MM.1S (cell line): ENCODE results near the gene AP4S1.

ENCODE experiments used
- DNase-seq: peaks from one replicate; pipeline ENCODE4 v3.0.0-alpha.2; 2015
- H2AFZ ChIP-seq: fragments of 300-600 bp; sonication (generic); 2 replicates; pipeline ENCODE4 v1.6.0; 2016; ENCODE audit warnings: antibody characterized with exemption, low read length
- H3F3A ChIP-seq: fragments of 300-600 bp; sonication (generic); 2 replicates; pipeline ENCODE4 v1.6.1; 2016; ENCODE audit warnings: mild to moderate bottlenecking, antibody characterized with exemption, low read length, moderate library complexity, mixed read lengths; ENCODE audit not compliant: insufficient read depth
- H3K27ac ChIP-seq: fragments of 300-600 bp; sonication (generic); 2 replicates; pipeline ENCODE4 v1.5.1; 2016; ENCODE audit warnings: mild to moderate bottlenecking, low read length
- H3K27me3 ChIP-seq: fragments of 300-600 bp; sonication (generic); replicated peaks from 2 replicates; pipeline ENCODE4 v1.6.0; 2016; ENCODE audit warnings: low read length; ENCODE audit not compliant: insufficient read depth
- H3K36me3 ChIP-seq: fragments of 300-600 bp; sonication (generic); replicated peaks from 2 replicates; pipeline ENCODE4 v1.6.1; 2016; ENCODE audit warnings: mild to moderate bottlenecking, low read length, mixed read lengths; ENCODE audit not compliant: insufficient read depth
- H3K4me1 ChIP-seq: fragments of 300-600 bp; sonication (generic); 2 replicates; pipeline ENCODE4 v1.6.1; 2016; ENCODE audit warnings: low read length, mixed read lengths
- H3K4me2 ChIP-seq: fragments of 300-600 bp; sonication (generic); 2 replicates; pipeline ENCODE4 v1.6.0; 2016; ENCODE audit warnings: low read depth, low read length
- H3K4me3 ChIP-seq: fragments of 300-600 bp; sonication (generic); 2 replicates; pipeline ENCODE4 v1.5.1; 2016; ENCODE audit warnings: low read length, mixed read lengths
- H3K79me2 ChIP-seq: fragments of 300-600 bp; sonication (generic); 2 replicates; pipeline ENCODE4 v1.6.1; 2016; ENCODE audit warnings: mixed run types, low read length, mixed read lengths
- H3K9ac ChIP-seq: fragments of 300-600 bp; sonication (generic); 2 replicates; pipeline ENCODE4 v1.6.1; 2016; ENCODE audit warnings: low read length, mixed read lengths
- H3K9me2 ChIP-seq: fragments of 300-600 bp; sonication (generic); replicated peaks from 2 replicates; pipeline ENCODE4 v1.6.1; 2016; ENCODE audit warnings: mild to moderate bottlenecking, low read length, mixed read lengths; ENCODE audit not compliant: insufficient read depth
- H3K9me3 ChIP-seq: fragments of 300-600 bp; sonication (generic); replicated peaks from 2 replicates; pipeline ENCODE4 v1.6.1; 2016; ENCODE audit warnings: mild to moderate bottlenecking, low read length, mixed read lengths; ENCODE audit not compliant: insufficient read depth
- H4K20me1 ChIP-seq: fragments of 300-600 bp; sonication (generic); 2 replicates; pipeline ENCODE4 v1.6.1; 2016; ENCODE audit warnings: mild to moderate bottlenecking, low read length, moderate library complexity, mixed read lengths; ENCODE audit not compliant: insufficient read depth
- EZH2 ChIP-seq: fragments of 300-600 bp; sonication (generic); optimal IDR thresholded peaks from 2 replicates; pipeline ENCODE3; 2017; ENCODE audit warnings: low read depth, mild to moderate bottlenecking, antibody characterized with exemption, low read length, mixed read lengths
- EZH2phosphoT487 ChIP-seq: fragments of 300-600 bp; sonication (generic); IDR thresholded peaks from 2 replicates; pipeline ENCODE4 v1.6.1; 2018; ENCODE audit warnings: antibody characterized with exemption, low read length
- TF ChIP-seq, protein P1 (sequence below): fragments of 300-600 bp; sonication (generic); IDR thresholded peaks from 2 replicates; pipeline ENCODE4 v1.5.1; 2016; ENCODE audit warnings: antibody characterized with exemption, low read length, mixed read lengths

The AP4S1 gene

GRCh38 chr14:31122098-31122611, 96.7 kb downstream of the AP4S1 start:
- no peak overlapping the region for H3K9ac ChIP-seq
- H3K36me3 ChIP-seq = no peaks in the 10 kb centered on the region
- H3K79me2 ChIP-seq = no peaks in the 10 kb centered on the region
- H3K4me3 ChIP-seq = no peak overlapping the region
- no peaks in the 10 kb centered on the region for H3F3A ChIP-seq
- TF ChIP-seq, protein P1, sequence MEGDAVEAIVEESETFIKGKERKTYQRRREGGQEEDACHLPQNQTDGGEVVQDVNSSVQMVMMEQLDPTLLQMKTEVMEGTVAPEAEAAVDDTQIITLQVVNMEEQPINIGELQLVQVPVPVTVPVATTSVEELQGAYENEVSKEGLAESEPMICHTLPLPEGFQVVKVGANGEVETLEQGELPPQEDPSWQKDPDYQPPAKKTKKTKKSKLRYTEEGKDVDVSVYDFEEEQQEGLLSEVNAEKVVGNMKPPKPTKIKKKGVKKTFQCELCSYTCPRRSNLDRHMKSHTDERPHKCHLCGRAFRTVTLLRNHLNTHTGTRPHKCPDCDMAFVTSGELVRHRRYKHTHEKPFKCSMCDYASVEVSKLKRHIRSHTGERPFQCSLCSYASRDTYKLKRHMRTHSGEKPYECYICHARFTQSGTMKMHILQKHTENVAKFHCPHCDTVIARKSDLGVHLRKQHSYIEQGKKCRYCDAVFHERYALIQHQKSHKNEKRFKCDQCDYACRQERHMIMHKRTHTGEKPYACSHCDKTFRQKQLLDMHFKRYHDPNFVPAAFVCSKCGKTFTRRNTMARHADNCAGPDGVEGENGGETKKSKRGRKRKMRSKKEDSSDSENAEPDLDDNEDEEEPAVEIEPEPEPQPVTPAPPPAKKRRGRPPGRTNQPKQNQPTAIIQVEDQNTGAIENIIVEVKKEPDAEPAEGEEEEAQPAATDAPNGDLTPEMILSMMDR = no peak
- TF ChIP-seq EZH2 (no peak), EZH2phosphoT487 (no peak)
- no peaks in the 10 kb centered on the region for H3K9me3 ChIP-seq
- H3K9me2 ChIP-seq = no peaks in the 10 kb centered on the region
- H4K20me1 ChIP-seq = no peaks in the 10 kb centered on the region
- H3K27ac ChIP-seq = no peak overlapping the region
- H3K27me3 ChIP-seq = no peaks in the 10 kb centered on the region
- no peaks in the 10 kb centered on the region for H3K4me1 ChIP-seq
- DNase-seq = no peak
- H3K4me2 ChIP-seq = no peak overlapping the region
- no peak overlapping the region for H2AFZ ChIP-seq

DNA sequence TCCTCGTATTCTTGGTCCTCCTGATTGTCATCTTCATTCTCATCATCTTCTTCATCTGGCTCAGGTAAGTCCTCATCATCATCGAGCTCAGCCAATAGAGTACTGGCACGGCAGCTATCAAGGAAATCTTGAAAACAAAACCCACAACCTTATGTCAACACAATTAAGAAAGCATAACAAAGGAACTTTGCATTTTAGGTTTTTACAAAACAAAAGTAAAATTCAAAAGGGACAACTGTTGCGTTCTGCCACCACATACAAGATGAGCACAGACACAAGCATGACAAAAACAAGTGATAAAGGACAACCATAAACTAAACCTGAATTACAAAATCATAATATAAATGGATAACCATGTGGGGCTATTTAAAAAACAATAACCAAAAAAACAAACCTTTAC, 97.5 kb downstream of the AP4S1 start:
- no peak overlapping the region for H3K27ac ChIP-seq
- no peak overlapping the region for H2AFZ ChIP-seq
- no peaks in the 10 kb centered on the region for H3K9me3 ChIP-seq
- H3K36me3 ChIP-seq = no peaks in the 10 kb centered on the region
- H4K20me1 ChIP-seq = no peaks in the 10 kb centered on the region
- TF ChIP-seq EZH2 (no peak), EZH2phosphoT487 (no peak)
- TF ChIP-seq, protein P1 = no peak
- no peak overlapping the region for H3K4me3 ChIP-seq
- no peaks in the 10 kb centered on the region for H3K9me2 ChIP-seq
- H3K79me2 ChIP-seq = no peaks in the 10 kb centered on the region
- H3K4me1 ChIP-seq = no peaks in the 10 kb centered on the region
- DNase-seq = no peak
- no peak overlapping the region for H3K9ac ChIP-seq
- H3F3A ChIP-seq = no peaks in the 10 kb centered on the region
- no peak overlapping the region for H3K4me2 ChIP-seq
- H3K27me3 ChIP-seq = no peaks in the 10 kb centered on the region

- Histone ChIP-seq H3K79me2 (no peaks in the 10 kb centered on the region), H3K27ac (no peak overlapping the region), H3F3A (no peaks in the 10 kb centered on the region), H4K20me1 (no peaks in the 10 kb centered on the region), H3K4me2 (no peak overlapping the region), H3K9ac (no peak overlapping the region), H3K27me3 (no peaks in the 10 kb centered on the region), H3K9me2 (no peaks in the 10 kb centered on the region), H3K4me1 (no peaks in the 10 kb centered on the region), H2AFZ (no peak overlapping the region), H3K9me3 (no peaks in the 10 kb centered on the region), H3K4me3 (no peak overlapping the region), H3K36me3 (no peaks in the 10 kb centered on the region)
- TF ChIP-seq, protein P1 = no peak
- no peak for TF ChIP-seq EZH2
- TF ChIP-seq EZH2phosphoT487 = no peak
- no peak for DNase-seq
Measured at GRCh38 chr14:31124197-31124596, 98.7 kb downstream of the AP4S1 start.

DNA sequence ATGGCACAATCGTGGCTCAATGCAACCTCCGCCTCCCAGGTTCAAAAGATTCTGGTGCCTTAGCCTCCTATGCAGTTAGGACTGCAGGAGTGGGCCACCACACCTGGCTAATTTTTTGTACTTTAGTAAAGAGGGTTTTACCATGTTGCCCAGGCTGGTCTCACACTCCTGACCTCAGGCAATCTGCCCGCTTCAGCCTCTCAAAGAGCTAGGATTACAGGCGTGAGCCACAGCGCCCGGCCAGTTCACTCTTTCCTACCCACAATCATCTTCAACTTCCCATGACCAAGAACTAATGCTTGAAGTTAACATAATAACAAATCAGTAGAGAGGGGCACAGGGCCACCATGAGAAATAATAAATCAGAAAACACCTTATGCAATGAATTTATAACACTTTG, 99.8 kb downstream of the AP4S1 start:
- Histone ChIP-seq H3K27me3 (no peaks in the 10 kb centered on the region), H3K36me3 (no peaks in the 10 kb centered on the region), H3F3A (no peaks in the 10 kb centered on the region), H3K9me3 (no peaks in the 10 kb centered on the region), H3K9me2 (no peaks in the 10 kb centered on the region), H3K79me2 (no peaks in the 10 kb centered on the region), H3K4me3 (no peak overlapping the region), H2AFZ (no peak overlapping the region), H3K4me1 (no peaks in the 10 kb centered on the region), H3K4me2 (no peak overlapping the region), H3K27ac (no peak overlapping the region), H4K20me1 (no peaks in the 10 kb centered on the region), H3K9ac (no peak overlapping the region)
- DNase-seq = no peak
- no peak for TF ChIP-seq EZH2
- TF ChIP-seq EZH2phosphoT487 = no peak
- TF ChIP-seq, protein P1 = no peak
